IMR-90 (cell line): ENCODE measurements around the gene PLXNA4. TPM values are rescaled to one million over a fixed set of nuclear protein-coding genes. Genes with fewer than 3 reads are reported as not detected.

Experiments used
- ATAC-seq: fragments of 200-7000 bp; cut with Tn5 transposase; 2 replicates; pipeline ENCODE4 v1.9.1; 2020; ENCODE audit warnings: low read depth, mild to moderate bottlenecking, moderate library complexity
- BruUV-seq: library from RNA; stranded (reverse); fragments of 400-500 nt; replicated peaks from 2 replicates; lab custom pipeline; 2021; lab: Mats Ljungman, UMichigan
- CTCF ChIA-PET: fragments of 300-600 bp; formaldehyde crosslinking; extraction: SDS; loops from one replicate; lab custom pipeline; 2021; ENCODE audit warnings: antibody characterized with exemption; lab: Yijun Ruan, JAX
- POLR2A ChIA-PET: fragments of 300-600 bp; sonication (Branson Sonifier 250); formaldehyde crosslinking; loops from one replicate; lab custom pipeline; 2022; ENCODE audit warnings: antibody characterized with exemption; ENCODE audit not compliant: unreplicated experiment; lab: Charles Lee
- DNase-seq: peaks from one replicate; pipeline ENCODE4 v3.0.0; 2013
- H2AFZ ChIP-seq: replicated peaks from 2 replicates; pipeline ENCODE3; 2013; ENCODE audit warnings: low read length, mild to moderate bottlenecking; ENCODE audit not compliant: poor library complexity
- H2AK5ac ChIP-seq: 2 replicates; pipeline ENCODE4 v1.6.1; 2013; ENCODE audit warnings: low read depth, low read length, inconsistent platforms
- H2AK9ac ChIP-seq: replicated peaks from 2 replicates; pipeline ENCODE3; 2013; ENCODE audit warnings: mild to moderate bottlenecking, low read depth, low read length, moderate library complexity; ENCODE audit not compliant: poor library complexity
- H2BK120ac ChIP-seq: 2 replicates; pipeline ENCODE4 v1.6.1; 2013; ENCODE audit warnings: low read depth, low read length, inconsistent platforms
- H2BK15ac ChIP-seq: 3 replicates; pipeline ENCODE4 v1.6.1; 2013; ENCODE audit warnings: low read depth, low read length, inconsistent platforms
- H2BK20ac ChIP-seq: 2 replicates; pipeline ENCODE4 v1.6.1; 2013; ENCODE audit warnings: low read depth, mild to moderate bottlenecking, inconsistent platforms, low read length, moderate library complexity
- H2BK5ac ChIP-seq: 2 replicates; pipeline ENCODE4 v1.6.1; 2013; ENCODE audit warnings: mild to moderate bottlenecking, low read depth, low read length, inconsistent platforms; ENCODE audit not compliant: poor library complexity, severe bottlenecking
- H3K14ac ChIP-seq: replicated peaks from 2 replicates; pipeline ENCODE4 v1.6.1; 2013; ENCODE audit warnings: low read depth, low read length, inconsistent platforms
- H3K18ac ChIP-seq: 2 replicates; pipeline ENCODE4 v1.6.1; 2013; ENCODE audit warnings: low read depth, low read length, control low read depth
- H3K23ac ChIP-seq: 2 replicates; pipeline ENCODE4 v1.6.1; 2013; ENCODE audit warnings: low read depth, low read length, inconsistent platforms
- H3K27ac ChIP-seq: 2 replicates; pipeline ENCODE4 v1.5.1; 2013; ENCODE audit warnings: mild to moderate bottlenecking, control low read depth, low read length; ENCODE audit not compliant: insufficient read depth
- H3K27me3 ChIP-seq: 2 replicates; pipeline ENCODE4 v1.6.1; 2013; ENCODE audit warnings: low read length; ENCODE audit not compliant: control insufficient read depth, insufficient read depth
- H3K36me3 ChIP-seq: 2 replicates; pipeline ENCODE4 v1.6.1; 2013; ENCODE audit warnings: low read length, mixed read lengths; ENCODE audit not compliant: control insufficient read depth, insufficient read depth
- H3K4ac ChIP-seq: 2 replicates; pipeline ENCODE4 v1.6.1; 2013; ENCODE audit warnings: low read depth, low read length, inconsistent platforms
- H3K4me1 ChIP-seq: 2 replicates; pipeline ENCODE4 v1.6.1; 2013; ENCODE audit warnings: low read length, mixed read lengths; ENCODE audit not compliant: control insufficient read depth, insufficient read depth
- H3K4me2 ChIP-seq: 2 replicates; pipeline ENCODE4 v1.6.1; 2013; ENCODE audit warnings: low read depth, mild to moderate bottlenecking, control low read depth, low read length, moderate library complexity
- H3K4me3 ChIP-seq: 2 replicates; pipeline ENCODE4 v1.5.1; 2013; ENCODE audit warnings: low read depth, mild to moderate bottlenecking, control low read depth, low read length, moderate library complexity; ENCODE audit not compliant: insufficient read depth
- H3K56ac ChIP-seq: 2 replicates; pipeline ENCODE4 v1.6.1; 2013; ENCODE audit warnings: low read length, inconsistent platforms; ENCODE audit not compliant: insufficient read depth; ENCODE audit errors: extremely low read depth
- H3K79me1 ChIP-seq, 2 experiments: 2 replicates each; pipeline ENCODE4 v1.6.1; 2013; ENCODE audit warnings: low read length in 2 of 2, inconsistent platforms in 1 of 2, low read depth in 1 of 2
- H3K9ac ChIP-seq: 2 replicates; pipeline ENCODE4 v1.6.1; 2013; ENCODE audit warnings: low read depth, low read length, control low read depth
- H3K9me1 ChIP-seq: 2 replicates; pipeline ENCODE4 v1.6.1; 2013; ENCODE audit warnings: low read length, inconsistent platforms; ENCODE audit not compliant: insufficient read depth
- H3K9me3 ChIP-seq: 2 replicates; pipeline ENCODE4 v1.6.1; 2013; ENCODE audit warnings: low read length; ENCODE audit not compliant: control insufficient read depth, insufficient read depth
- H4K20me1 ChIP-seq: 2 replicates; pipeline ENCODE4 v1.6.1; 2013; ENCODE audit warnings: low read length, inconsistent platforms; ENCODE audit not compliant: insufficient read depth
- H4K5ac ChIP-seq: 2 replicates; pipeline ENCODE4 v1.6.1; 2013; ENCODE audit warnings: mild to moderate bottlenecking, low read depth, low read length, control low read depth
- H4K8ac ChIP-seq, 2 experiments: 2 replicates each; pipeline ENCODE4 v1.6.1; 2013; ENCODE audit warnings: low read depth in 2 of 2, low read length in 2 of 2, control low read depth in 1 of 2, inconsistent platforms in 1 of 2
- H4K91ac ChIP-seq: 2 replicates; pipeline ENCODE4 v1.6.1; 2013; ENCODE audit warnings: low read depth, low read length, inconsistent platforms; ENCODE audit not compliant: insufficient read depth
- BHLHE40 ChIP-seq: fragments of 150-350 bp; IDR thresholded peaks from 2 replicates; pipeline ENCODE4 v1.6.1; 2016; ENCODE audit warnings: mild to moderate bottlenecking, low read depth, low read length
- CEBPB ChIP-seq: IDR thresholded peaks from 2 replicates; pipeline ENCODE4 v1.6.1; 2012; ENCODE audit warnings: low read depth, low read length, improper control_type of control experiment
- CHD1 ChIP-seq: IDR thresholded peaks from 2 replicates; pipeline ENCODE4 v1.6.1; 2012; ENCODE audit warnings: low read depth, low read length, improper control_type of control experiment
- CTCF ChIP-seq: conservative IDR thresholded peaks from 2 replicates; pipeline ENCODE4 v1.5.1; 2012; ENCODE audit warnings: mild to moderate bottlenecking, low read depth, low read length, improper control_type of control experiment
- ELK1 ChIP-seq: fragments of 150-350 bp; IDR thresholded peaks from 2 replicates; pipeline ENCODE4 v1.6.1; 2016; ENCODE audit warnings: low read depth, mild to moderate bottlenecking, low read length, moderate library complexity, borderline replicate concordance
- FOS ChIP-seq: fragments of 150-350 bp; IDR thresholded peaks from 2 replicates; pipeline ENCODE4 v1.6.1; 2016; ENCODE audit warnings: low read depth, low read length
- MAFK ChIP-seq: IDR thresholded peaks from 2 replicates; pipeline ENCODE4 v1.6.1; 2012; ENCODE audit warnings: low read depth, low read length, improper control_type of control experiment
- MAZ ChIP-seq: IDR thresholded peaks from 2 replicates; pipeline ENCODE4 v1.6.1; 2012; ENCODE audit warnings: low read depth, mild to moderate bottlenecking, low read length, improper control_type of control experiment, moderate library complexity, borderline replicate concordance
- MXI1 ChIP-seq: IDR thresholded peaks from 2 replicates; pipeline ENCODE4 v1.6.1; 2012; ENCODE audit warnings: low read depth, mild to moderate bottlenecking, low read length, moderate library complexity, borderline replicate concordance
- NFE2L2 ChIP-seq: fragments of 150-350 bp; IDR thresholded peaks from 2 replicates; pipeline ENCODE4 v1.6.1; 2016; ENCODE audit warnings: low read depth, mild to moderate bottlenecking, low read length
- POLR2A ChIP-seq: IDR thresholded peaks from 2 replicates; pipeline ENCODE4 v1.6.1; 2012; ENCODE audit warnings: mild to moderate bottlenecking, low read depth, low read length
- RAD21 ChIP-seq: IDR thresholded peaks from 2 replicates; pipeline ENCODE4 v1.6.1; 2012; ENCODE audit warnings: low read length, improper control_type of control experiment
- RCOR1 ChIP-seq: IDR thresholded peaks from 2 replicates; pipeline ENCODE4 v1.6.1; 2012; ENCODE audit warnings: mild to moderate bottlenecking, low read length, improper control_type of control experiment; ENCODE audit not compliant: insufficient replicate concordance
- RFX5 ChIP-seq: IDR thresholded peaks from 2 replicates; pipeline ENCODE4 v1.8.0; 2012; ENCODE audit warnings: low read depth, mild to moderate bottlenecking, low read length, moderate library complexity
- SMC3 ChIP-seq: fragments of 150-350 bp; IDR thresholded peaks from 2 replicates; pipeline ENCODE4 v1.6.1; 2016; ENCODE audit warnings: low read depth, mild to moderate bottlenecking, antibody characterized with exemption, low read length, moderate library complexity
- USF2 ChIP-seq: fragments of 150-350 bp; IDR thresholded peaks from 2 replicates; pipeline ENCODE4 v1.6.1; 2017; ENCODE audit warnings: mild to moderate bottlenecking, antibody characterized with exemption, low read length, low read depth
- WGBS, 2 experiments: methylation state at CpG; one replicate each; pipeline versions ENCODE4 v1.1.5 to v1.1.7; 2013; ENCODE audit warnings: missing lambda C conversion rate in 2 of 2; ENCODE audit not compliant: insufficient read length in 1 of 2; ENCODE audit errors: extremely low coverage in 2 of 2; 5-methylcytosine and 5-hydroxymethylcytosine counted together
- dilution Hi-C: fragments of 300-500 bp; cut with HindIII; formaldehyde crosslinking; loops from one replicate; pipeline ENCODE4 v1.14.3; 2018; ENCODE audit warnings: low sequenced_read_pairs; ENCODE audit not compliant: unreplicated experiment
- in situ Hi-C: fragments of 300-500 bp; cut with MboI; formaldehyde crosslinking; loops from 3 replicates; pipeline ENCODE4 v1.14.3; 2019; ENCODE audit warnings: low sequenced_read_pairs, inconsistent platforms, mixed read lengths
- intact Hi-C: fragments of 100-400 bp; cut with micrococcal nuclease; formaldehyde crosslinking; loops from 2 replicates; pipeline ENCODE4 v1.10.0; 2022
- polyA plus RNA-seq, 3 experiments: library from polyadenylated mRNA; depleted of rRNA; stranded (reverse); fragments of >200 nt; gene quantifications; 2 replicates each; pipeline ENCODE4 v1.2.3, GENCODE V29; 2012; ENCODE audit warnings: low replicate concordance in 1 of 3
- total RNA-seq: library from RNA; depleted of rRNA; stranded (reverse); fragments of >200 nt; gene quantifications from 2 replicates; pipeline ENCODE4 v1.2.3, GENCODE V29; 2012

Gene PLXNA4
- total and polyA plus RNA-seq, 2 of the 4 experiments (the other 2 are of a cell fraction): under 0.01 TPM

- CTCF ChIA-PET: no interaction called here
- H3K9ac ChIP-seq: no peak overlapping the region
These were observed 471.2 kb downstream of the PLXNA4 start for GRCh38 chr7:132105096-132105495.

More at GRCh38 chr7:132105096-132105495, 471.2 kb downstream of the PLXNA4 start:
- Histone ChIP-seq H3K27ac (no peak overlapping the region), H2BK15ac (no peak overlapping the region), H2BK20ac (no peak overlapping the region), H3K18ac (no peak overlapping the region), H3K4me1 (no peaks in the 10 kb centered on the region), H3K9me3 (no peaks in the 10 kb centered on the region), H3K4me3 (no peak overlapping the region), H3K36me3 (no peaks in the 10 kb centered on the region), H4K8ac (no peak overlapping the region), H3K4me2 (no peak overlapping the region), H4K91ac (no peak overlapping the region), H3K56ac (no peak overlapping the region), H2AFZ (no peak overlapping the region), H3K14ac (no peak overlapping the region), H3K4ac (no peak overlapping the region), H4K20me1 (no peaks in the 10 kb centered on the region), H3K79me1 (no peaks in the 10 kb centered on the region), H2AK5ac (no peak overlapping the region), H2BK120ac (no peak overlapping the region), H2AK9ac (no peak overlapping the region), H4K5ac (no peak overlapping the region), H2BK5ac (no peak overlapping the region), H3K23ac (no peak overlapping the region), H3K27me3 (peaks cover 3% of the 10 kb centered on the region; the same call in 1 of the 2 replicates), H3K9me1 (no peaks in the 10 kb centered on the region)
- POLR2A ChIA-PET: no interaction called here
- DNase-seq: no peak
- no peak; the same call in 1 of the 2 replicates for ATAC-seq
- TF ChIP-seq USF2: no peak
- no peak for TF ChIP-seq BHLHE40
- TF ChIP-seq MAZ: no peak
- TF ChIP-seq POLR2A: no peak
- no peak for TF ChIP-seq MAFK
- TF ChIP-seq RCOR1: no peak
- no peak for TF ChIP-seq RAD21
- no peak for TF ChIP-seq CHD1
- no peak for TF ChIP-seq CEBPB
- TF ChIP-seq NFE2L2: no peak
- no peak for TF ChIP-seq ELK1
- no peak for TF ChIP-seq SMC3
- TF ChIP-seq CTCF: no peak
- no peak for TF ChIP-seq MXI1
- no peak for TF ChIP-seq RFX5
- TF ChIP-seq FOS: no peak
- WGBS, 2 experiments: no CpG with 5 or more reads among the region's 3 CpGs
- BruUV-seq: no TSS peak
- intact Hi-C loops: no loop called here
- dilution Hi-C loops: no loop called here
- in situ Hi-C loops: no loop called here
